GM06990 (cell line): ENCODE data around the gene TNKS1BP1.

ENCODE experiments used
- DNase-seq: peaks from one replicate; pipeline ENCODE4 v3.0.0-alpha.2; 2011; ENCODE audit not compliant: insufficient read length; ENCODE audit errors: extremely low read depth
- H3K27me3 ChIP-seq: replicated peaks from 2 replicates; pipeline ENCODE4 v1.6.0; 2011; ENCODE audit warnings: low read length; ENCODE audit not compliant: control insufficient read depth, insufficient read depth
- H3K36me3 ChIP-seq: 2 replicates; pipeline ENCODE4 v1.5.1; 2011; ENCODE audit warnings: low read length; ENCODE audit not compliant: control insufficient read depth, insufficient read depth
- H3K4me3 ChIP-seq: replicated peaks from 2 replicates; pipeline ENCODE4 v1.5.1; 2011; ENCODE audit warnings: low read depth, mild to moderate bottlenecking, control low read depth, low read length
- TF ChIP-seq, protein P1 (sequence below): IDR thresholded peaks from 2 replicates; pipeline ENCODE4 v1.5.1; 2011; ENCODE audit warnings: low read length, control low read depth, mild to moderate bottlenecking, inconsistent platforms; ENCODE audit not compliant: insufficient read depth, poor library complexity, severe bottlenecking

Gene TNKS1BP1

GRCh38 chr11:57353036-57353435 is 28.3 kb upstream of the TNKS1BP1 start:
- H3K4me3 ChIP-seq = no peak overlapping the region
- no peak for DNase-seq
- TF ChIP-seq, protein P1, sequence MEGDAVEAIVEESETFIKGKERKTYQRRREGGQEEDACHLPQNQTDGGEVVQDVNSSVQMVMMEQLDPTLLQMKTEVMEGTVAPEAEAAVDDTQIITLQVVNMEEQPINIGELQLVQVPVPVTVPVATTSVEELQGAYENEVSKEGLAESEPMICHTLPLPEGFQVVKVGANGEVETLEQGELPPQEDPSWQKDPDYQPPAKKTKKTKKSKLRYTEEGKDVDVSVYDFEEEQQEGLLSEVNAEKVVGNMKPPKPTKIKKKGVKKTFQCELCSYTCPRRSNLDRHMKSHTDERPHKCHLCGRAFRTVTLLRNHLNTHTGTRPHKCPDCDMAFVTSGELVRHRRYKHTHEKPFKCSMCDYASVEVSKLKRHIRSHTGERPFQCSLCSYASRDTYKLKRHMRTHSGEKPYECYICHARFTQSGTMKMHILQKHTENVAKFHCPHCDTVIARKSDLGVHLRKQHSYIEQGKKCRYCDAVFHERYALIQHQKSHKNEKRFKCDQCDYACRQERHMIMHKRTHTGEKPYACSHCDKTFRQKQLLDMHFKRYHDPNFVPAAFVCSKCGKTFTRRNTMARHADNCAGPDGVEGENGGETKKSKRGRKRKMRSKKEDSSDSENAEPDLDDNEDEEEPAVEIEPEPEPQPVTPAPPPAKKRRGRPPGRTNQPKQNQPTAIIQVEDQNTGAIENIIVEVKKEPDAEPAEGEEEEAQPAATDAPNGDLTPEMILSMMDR = no peak
- H3K36me3 ChIP-seq = no peaks in the 10 kb centered on the region
- no peaks in the 10 kb centered on the region; the same call in 1 of the 2 replicates for H3K27me3 ChIP-seq

- Histone ChIP-seq H3K4me3 (no peak overlapping the region), H3K36me3 (no peaks in the 10 kb centered on the region), H3K27me3 (no peaks in the 10 kb centered on the region; the same call in 1 of the 2 replicates)
- TF ChIP-seq, protein P1 = peak; percentile 97
- DNase-seq = peak; percentile 46
Observed at GRCh38 chr11:57349491-57350274, 24.9 kb upstream of the TNKS1BP1 start.

DNA sequence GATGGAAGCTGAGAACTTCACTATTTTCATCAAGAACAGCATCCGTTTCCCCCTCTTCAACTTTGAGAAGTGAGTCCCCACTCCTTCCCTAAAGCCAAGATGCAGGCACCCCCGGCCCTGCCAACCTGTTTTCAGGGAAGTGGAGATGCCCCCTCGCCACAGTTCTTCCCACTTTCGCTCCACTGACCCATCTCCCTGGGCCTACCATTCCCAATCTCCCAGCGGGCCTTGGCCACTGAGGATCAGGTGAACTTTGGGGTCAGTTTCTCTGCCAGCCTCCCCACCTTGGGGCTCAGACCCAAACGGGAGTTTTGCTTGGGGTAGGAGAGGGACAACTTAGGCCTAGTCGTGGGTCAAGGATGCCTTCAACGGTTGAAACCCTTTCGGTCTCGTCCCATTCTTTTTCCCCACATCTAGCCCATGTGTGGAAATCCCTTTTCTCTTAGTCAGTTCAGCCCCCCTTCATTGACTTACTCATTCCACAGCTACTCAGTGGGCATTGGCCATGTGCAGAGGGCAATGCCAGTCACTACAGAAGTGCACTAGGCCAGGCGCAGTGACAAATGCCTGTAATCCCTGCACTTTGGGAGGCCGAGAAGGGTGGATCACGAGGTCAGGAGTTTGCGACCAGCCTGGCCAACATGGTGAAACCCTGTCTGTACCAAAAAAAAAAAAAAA is 24.0 kb upstream of the TNKS1BP1 start:
- Histone ChIP-seq H3K36me3 (no peaks in the 10 kb centered on the region), H3K4me3 (no peak overlapping the region), H3K27me3 (no peaks in the 10 kb centered on the region; the same call in 1 of the 2 replicates)
- DNase-seq = no peak
- TF ChIP-seq, protein P1 = no peak

GRCh38 chr11:57348052-57348451 is 23.3 kb upstream of the TNKS1BP1 start:
- H3K4me3 ChIP-seq = no peak overlapping the region

GRCh38 chr11:57347336-57347735 is 22.6 kb upstream of the TNKS1BP1 start:
- TF ChIP-seq, protein P1 = no peak
- Histone ChIP-seq H3K36me3 (no peaks in the 10 kb centered on the region), H3K27me3 (no peaks in the 10 kb centered on the region), H3K4me3 (no peak overlapping the region)
- DNase-seq = no peak

More at GRCh38 chr11:57348052-57348451, 23.3 kb upstream of the TNKS1BP1 start:
- DNase-seq = no peak
- no peaks in the 10 kb centered on the region for H3K27me3 ChIP-seq
- no peaks in the 10 kb centered on the region for H3K36me3 ChIP-seq
- TF ChIP-seq, protein P1 = no peak
